ENCODE data around the gene IFNA17.

IFNA17 gene

GRCh38 chr9:21255538-21256212, 27.7 kb upstream of the IFNA17 start:
- CTCF ChIA-PET: no interaction called here
- POLR2A ChIA-PET: no interaction called here
- DNase-seq (ENCODE audit: low read depth, low spot score): no peak
- no peak overlapping the region for H3K4me3 ChIP-seq (ENCODE audit: low read depth, low read length)
- TF ChIP-seq CTCF (IDR thresholded peaks at IDR 0.05; ENCODE audit: insufficient read depth, low read length, missing control alignments): no peak

GRCh38 chr9:21252721-21253547, 24.9 kb upstream of the IFNA17 start:
- TF ChIP-seq CTCF (IDR thresholded peaks at IDR 0.05; ENCODE audit: insufficient read depth, low read length, missing control alignments): peak; percentile 30
- no peak overlapping the region for H3K4me3 ChIP-seq (ENCODE audit: low read depth, low read length)
- ChIA-PET POLR2A (no interaction called here), CTCF (interaction anchor here (0.6 to 3.2 kb wide), 13 partner anchors 11 to 1200 kb away, joined by 3 to 21 read pairs (median 4); no protein-coding TSS in a partner anchor)
- no peak for DNase-seq (ENCODE audit: low read depth, low spot score)

GRCh38 chr9:21251638-21252037, 23.6 kb upstream of the IFNA17 start:
- no peak for DNase-seq (ENCODE audit: low read depth, low spot score)
- H3K4me3 ChIP-seq (ENCODE audit: low read depth, low read length): no peak overlapping the region
- ChIA-PET POLR2A (no interaction called here), CTCF (interaction anchor here (0.6 to 3.2 kb wide), 4 partner anchors 16 to 539 kb away, joined by 3 to 21 read pairs (median 7); no protein-coding TSS in a partner anchor)
- no peak for TF ChIP-seq CTCF (IDR thresholded peaks at IDR 0.05; ENCODE audit: insufficient read depth, low read length, missing control alignments)

- no peak overlapping the region for H3K4me3 ChIP-seq (ENCODE audit: low read depth, low read length)
- CTCF ChIA-PET: interaction anchor here (0.6 to 3.2 kb wide), 2 partner anchors 15 to 68 kb away, joined by 3 to 21 read pairs; no protein-coding TSS in a partner anchor
- POLR2A ChIA-PET: no interaction called here
- TF ChIP-seq CTCF (IDR thresholded peaks at IDR 0.05; ENCODE audit: insufficient read depth, low read length, missing control alignments): no peak
- no peak for DNase-seq (ENCODE audit: low read depth, low spot score)
Measured at GRCh38 chr9:21251190-21251589, 23.2 kb upstream of the IFNA17 start.

- CTCF ChIA-PET: interaction anchor here (1.4 kb wide), 1 partner anchor 211 kb away, joined by 3 read pairs; no protein-coding TSS in a partner anchor
- POLR2A ChIA-PET: no interaction called here
Measured at GRCh38 chr9:21244836-21245235, 16.8 kb upstream of the IFNA17 start.

More at GRCh38 chr9:21244836-21245235, 16.8 kb upstream of the IFNA17 start:
- no peak overlapping the region for H3K4me3 ChIP-seq (ENCODE audit: low read depth, low read length)
- no peak for DNase-seq (ENCODE audit: low read depth, low spot score)
- no peak for TF ChIP-seq CTCF (IDR thresholded peaks at IDR 0.05; ENCODE audit: insufficient read depth, low read length, missing control alignments)
